HCT116 (cell line): Measurements from ENCODE around the gene JDP2. TPM values are rescaled to one million over a fixed set of nuclear protein-coding genes. Genes with fewer than 3 reads are reported as not detected.

Experiments
- ATAC-seq: fragments of 200-7000 bp; cut with Tn5 transposase; 2 replicates; pipeline ENCODE4 v1.9.1; 2020; ENCODE audit warnings: mild to moderate bottlenecking, moderate library complexity
- BruUV-seq: library from RNA; stranded (reverse); fragments of 400-500 nt; replicated peaks from 2 replicates; lab custom pipeline; 2021; lab: Mats Ljungman, UMichigan
- CTCF ChIA-PET: fragments of 300-600 bp; sonication (Branson Sonifier 250); formaldehyde crosslinking; loops from one replicate; lab custom pipeline; 2021; ENCODE audit warnings: antibody characterized with exemption; lab: Charles Lee
- POLR2A ChIA-PET: fragments of 300-600, 350-600 bp; sonication (Branson Sonifier 250); formaldehyde crosslinking; loops from one replicate; lab custom pipeline; 2021; ENCODE audit warnings: antibody characterized with exemption; lab: Charles Lee
- RAD21 ChIA-PET, 2 experiments: fragments of 300-600 bp; sonication (Branson Sonifier 250); formaldehyde crosslinking; loops; one replicate each; lab custom pipeline; 2023; ENCODE audit warnings: low total read pairs in 2 of 2; ENCODE audit not compliant: uncharacterized antibody in 2 of 2, unreplicated experiment in 2 of 2, low non-redundant PET in 1 of 2; lab: Charles Lee
- DNase-seq: peaks from one replicate; pipeline ENCODE4 v3.0.0-alpha.2; 2010; ENCODE audit warnings: low read depth, low spot score
- H2AFZ ChIP-seq: fragments of 200-600 bp; shearing (Covaris generic), sonication (generic); 2 replicates; pipeline ENCODE4 v1.6.1; 2017; ENCODE audit warnings: low read depth, mixed run types, mixed read lengths, antibody characterized with exemption, low read length; ENCODE audit not compliant: poor library complexity, severe bottlenecking
- H3K27ac ChIP-seq: 2 replicates; pipeline ENCODE4 v1.5.1; 2012; ENCODE audit warnings: low read depth, low read length
- H3K27me3 ChIP-seq: fragments of 200-600 bp; sonication (generic); 2 replicates; pipeline ENCODE4 v1.6.1; 2016; ENCODE audit warnings: mixed run types, low read length, mixed read lengths; ENCODE audit not compliant: insufficient read depth
- H3K36me3 ChIP-seq, 2 experiments: fragments of 200-500 bp in 1 of 2; fragments of 200-600 bp in 1 of 2; sonication (Bioruptor generic) in 1 of 2; sonication (generic) in 1 of 2; 2 replicates each; pipeline versions ENCODE4 v1.5.1 to v1.6.1; 2014 to 2016; ENCODE audit warnings: low read length in 2 of 2, inconsistent platforms in 1 of 2, mixed read lengths in 1 of 2, mixed run types in 1 of 2; ENCODE audit not compliant: insufficient read depth in 2 of 2, control insufficient read depth in 1 of 2
- H3K4me1 ChIP-seq, 2 experiments: fragments of 200-600 bp in 1 of 2; sonication (generic) in 1 of 2; 2 replicates each; pipeline versions ENCODE4 v1.5.1 to v1.6.1; 2012 to 2017; ENCODE audit warnings: low read length in 2 of 2, inconsistent platforms in 1 of 2, mild to moderate bottlenecking in 1 of 2, mixed read lengths in 1 of 2, mixed run types in 1 of 2, moderate library complexity in 1 of 2; ENCODE audit not compliant: insufficient read depth in 2 of 2, control insufficient read depth in 1 of 2
- H3K4me2 ChIP-seq: fragments of 200-600 bp; sonication (generic); 2 replicates; pipeline ENCODE4 v1.6.1; 2017; ENCODE audit warnings: mixed run types, low read length, mixed read lengths
- H3K4me3 ChIP-seq, 2 experiments: fragments of 200-600 bp in 1 of 2; sonication (generic) in 1 of 2; replicated peaks in 1 of 2; 2 replicates each; pipeline ENCODE4 v1.5.1; 2011 to 2016; ENCODE audit warnings: low read length in 2 of 2, control low read depth in 1 of 2, low read depth in 1 of 2, mild to moderate bottlenecking in 1 of 2, mixed read lengths in 1 of 2, mixed run types in 1 of 2
- H3K79me2 ChIP-seq: fragments of 200-600 bp; sonication (generic); 2 replicates; pipeline ENCODE4 v1.6.1; 2017; ENCODE audit warnings: mild to moderate bottlenecking, mixed run types, low read length, moderate library complexity, mixed read lengths; ENCODE audit not compliant: insufficient read depth
- H3K9ac ChIP-seq: fragments of 200-600 bp; sonication (generic); 2 replicates; pipeline ENCODE4 v1.6.1; 2016; ENCODE audit warnings: low read length, mixed read lengths
- H3K9me2 ChIP-seq: fragments of 200-600 bp; sonication (generic), shearing (Covaris generic); 2 replicates; pipeline ENCODE4 v1.6.1; 2017; ENCODE audit warnings: mixed run types, mild to moderate bottlenecking, moderate library complexity; ENCODE audit not compliant: insufficient read depth
- H3K9me3 ChIP-seq, 2 experiments: fragments of 200-500 bp in 1 of 2; fragments of 200-600 bp in 1 of 2; sonication (Bioruptor generic) in 1 of 2; sonication (generic) in 1 of 2; 2 replicates each; pipeline ENCODE4 v1.6.1; 2014 to 2017; ENCODE audit warnings: low read length in 2 of 2, mixed read lengths in 2 of 2, inconsistent platforms in 1 of 2, low read depth in 1 of 2, mild to moderate bottlenecking in 1 of 2, mixed run types in 1 of 2, moderate library complexity in 1 of 2; ENCODE audit not compliant: control insufficient read depth in 1 of 2, insufficient read depth in 1 of 2
- H4K20me1 ChIP-seq: fragments of 200-600 bp; sonication (generic), shearing (Covaris generic); 2 replicates; pipeline ENCODE4 v1.6.1; 2017; ENCODE audit warnings: mixed run types, mild to moderate bottlenecking, moderate library complexity; ENCODE audit not compliant: insufficient read depth
- CBX3 ChIP-seq: IDR thresholded peaks from 2 replicates; pipeline ENCODE4 v1.6.1; 2012; ENCODE audit warnings: low read depth
- CEBPB ChIP-seq: IDR thresholded peaks from 2 replicates; pipeline ENCODE4 v1.6.1; 2012; ENCODE audit warnings: low read depth
- EGR1 ChIP-seq: IDR thresholded peaks from 2 replicates; pipeline ENCODE4 v1.6.1; 2012; ENCODE audit warnings: low read depth
- ELF1 ChIP-seq: IDR thresholded peaks from 2 replicates; pipeline ENCODE4 v1.6.1; 2012; ENCODE audit warnings: low read depth, borderline replicate concordance
- EZH2 ChIP-seq: fragments of 200-600 bp; sonication (generic); IDR thresholded peaks from 2 replicates; pipeline ENCODE4 v1.6.1; 2017; ENCODE audit warnings: antibody characterized with exemption, mixed run types
- EZH2phosphoT487 ChIP-seq: fragments of 200-600 bp; IDR thresholded peaks from 2 replicates; pipeline ENCODE4 v1.6.1; 2018; ENCODE audit warnings: antibody characterized with exemption, borderline replicate concordance
- POLR2A ChIP-seq: IDR thresholded peaks from 2 replicates; pipeline ENCODE4 v1.7.0; 2011; ENCODE audit warnings: borderline replicate concordance; ENCODE audit not compliant: insufficient read depth, insufficient read length; ENCODE audit errors: extremely low read depth
- SIN3A ChIP-seq: IDR thresholded peaks from 2 replicates; pipeline ENCODE4 v1.6.1; 2012; ENCODE audit warnings: low read depth
- SP1 ChIP-seq: IDR thresholded peaks from 2 replicates; pipeline ENCODE4 v1.6.1; 2012; ENCODE audit warnings: low read depth
- SRF ChIP-seq: IDR thresholded peaks from 2 replicates; pipeline ENCODE4 v1.6.1; 2012; ENCODE audit warnings: low read depth
- TCF7L2 ChIP-seq: IDR thresholded peaks from 2 replicates; pipeline ENCODE4 v1.7.0; 2011; ENCODE audit warnings: borderline replicate concordance, inconsistent platforms; ENCODE audit not compliant: insufficient read depth, insufficient read length; ENCODE audit errors: extremely low read depth
- YY1 ChIP-seq: IDR thresholded peaks from 2 replicates; pipeline ENCODE4 v1.6.1; 2011; ENCODE audit warnings: low read length, low read depth, moderate library complexity, mild to moderate bottlenecking; ENCODE audit not compliant: insufficient replicate concordance; ENCODE audit errors: extremely low read depth
- ZFX ChIP-seq: fragments of 450-650 bp; IDR thresholded peaks from 2 replicates; pipeline ENCODE4 v1.6.1; 2017
- ZNF274 ChIP-seq: fragments of 200-500 bp; sonication (Bioruptor generic); IDR thresholded peaks from 2 replicates; pipeline ENCODE4 v1.6.1; 2014; ENCODE audit warnings: mild to moderate bottlenecking, low read depth, low read length, inconsistent platforms
- intact Hi-C: fragments of 100-400 bp; cut with micrococcal nuclease; formaldehyde crosslinking; loops from 2 replicates; pipeline ENCODE4 v1.10.0; 2022
- total RNA-seq: library from RNA; stranded (reverse); gene quantifications from one replicate; pipeline ENCODE4 v1.2.1, GENCODE V29; 2021; ENCODE audit not compliant: unreplicated experiment
- TF ChIP-seq, protein P1 (sequence below): IDR thresholded peaks from 2 replicates; pipeline ENCODE4 v1.6.1; 2011; ENCODE audit warnings: mild to moderate bottlenecking, low read length, moderate library complexity; ENCODE audit not compliant: insufficient replicate concordance; ENCODE audit errors: extremely low read depth
- TF ChIP-seq, protein P2 (sequence below), 3 experiments: fragments of 200-600 bp in 1 of 3; sonication (generic) in 1 of 3; IDR thresholded peaks in 2 of 3; conservative IDR thresholded peaks in 1 of 3; 2 replicates each; pipeline ENCODE4 v1.5.1; 2012 to 2017; ENCODE audit warnings: low read depth in 2 of 3, low read length in 2 of 3, antibody characterized with exemption in 1 of 3, borderline replicate concordance in 1 of 3, control low read depth in 1 of 3, mild to moderate bottlenecking in 1 of 3, mixed read lengths in 1 of 3, mixed run types in 1 of 3, moderate library complexity in 1 of 3; ENCODE audit not compliant: insufficient read depth in 1 of 3
- TF ChIP-seq, protein P3 (sequence below): IDR thresholded peaks from 2 replicates; pipeline ENCODE4 v1.6.1; 2012
- TF ChIP-seq, protein P4 (sequence below): IDR thresholded peaks from 2 replicates; pipeline ENCODE4 v1.6.1; 2012

The JDP2 gene
- total RNA-seq, 1 experiment from 2014 or later, result 25.4 TPM

DNA sequence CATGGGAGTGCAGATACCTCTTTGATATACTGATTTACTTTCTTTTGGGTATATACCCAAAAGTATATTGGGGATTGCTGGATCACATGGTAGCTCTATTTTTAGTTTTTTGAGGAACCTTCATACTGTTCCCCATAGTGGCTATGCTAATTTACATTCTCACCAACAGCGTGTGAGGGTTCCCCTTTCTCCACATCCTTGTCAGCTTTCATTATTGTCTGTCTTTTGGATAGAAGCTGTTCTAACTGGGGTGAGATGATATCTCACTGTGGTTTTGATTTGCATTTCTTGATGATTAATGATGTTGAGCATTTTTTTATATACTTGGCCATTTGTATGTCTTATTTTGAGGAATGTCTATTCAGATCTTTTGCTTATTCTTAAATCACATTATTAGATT lies 44.1 kb upstream of the JDP2 start:
- ChIA-PET RAD21 (no interaction called here), CTCF (no interaction called here), POLR2A (interaction anchor here (0.6 kb wide), 1 partner anchor 44 kb away, joined by 3 read pairs; the partner anchor contains the start of gene JDP2)
- intact Hi-C loops, result no loop called here
- no peaks in the 10 kb centered on the region for H3K4me1 ChIP-seq
- ATAC-seq (no peak), DNase-seq (no peak)
- H3K9ac ChIP-seq, result no peak overlapping the region
- H3K79me2 ChIP-seq, result no peaks in the 10 kb centered on the region
- H3K4me3 ChIP-seq, result no peak overlapping the region
- no TSS peak for BruUV-seq
- H3K4me2 ChIP-seq, result no peak overlapping the region
- H3K9me3 ChIP-seq, result no peaks in the 10 kb centered on the region
- TF ChIP-seq CEBPB (no peak), ELF1 (no peak), POLR2A (no peak), EGR1 (no peak), YY1 (no peak), TCF7L2 (no peak), ZFX (no peak)
- TF ChIP-seq, protein P1, sequence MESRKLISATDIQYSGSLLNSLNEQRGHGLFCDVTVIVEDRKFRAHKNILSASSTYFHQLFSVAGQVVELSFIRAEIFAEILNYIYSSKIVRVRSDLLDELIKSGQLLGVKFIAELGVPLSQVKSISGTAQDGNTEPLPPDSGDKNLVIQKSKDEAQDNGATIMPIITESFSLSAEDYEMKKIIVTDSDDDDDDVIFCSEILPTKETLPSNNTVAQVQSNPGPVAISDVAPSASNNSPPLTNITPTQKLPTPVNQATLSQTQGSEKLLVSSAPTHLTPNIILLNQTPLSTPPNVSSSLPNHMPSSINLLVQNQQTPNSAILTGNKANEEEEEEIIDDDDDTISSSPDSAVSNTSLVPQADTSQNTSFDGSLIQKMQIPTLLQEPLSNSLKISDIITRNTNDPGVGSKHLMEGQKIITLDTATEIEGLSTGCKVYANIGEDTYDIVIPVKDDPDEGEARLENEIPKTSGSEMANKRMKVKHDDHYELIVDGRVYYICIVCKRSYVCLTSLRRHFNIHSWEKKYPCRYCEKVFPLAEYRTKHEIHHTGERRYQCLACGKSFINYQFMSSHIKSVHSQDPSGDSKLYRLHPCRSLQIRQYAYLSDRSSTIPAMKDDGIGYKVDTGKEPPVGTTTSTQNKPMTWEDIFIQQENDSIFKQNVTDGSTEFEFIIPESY, result no peak
- H3K9me2 ChIP-seq, result no peaks in the 10 kb centered on the region
- H2AFZ ChIP-seq, result no peak overlapping the region
- no peaks in the 10 kb centered on the region for H4K20me1 ChIP-seq
- H3K27me3 ChIP-seq, result peaks cover 17% of the 10 kb centered on the region
- no peak overlapping the region for H3K27ac ChIP-seq
- no peaks in the 10 kb centered on the region for H3K36me3 ChIP-seq

DNA sequence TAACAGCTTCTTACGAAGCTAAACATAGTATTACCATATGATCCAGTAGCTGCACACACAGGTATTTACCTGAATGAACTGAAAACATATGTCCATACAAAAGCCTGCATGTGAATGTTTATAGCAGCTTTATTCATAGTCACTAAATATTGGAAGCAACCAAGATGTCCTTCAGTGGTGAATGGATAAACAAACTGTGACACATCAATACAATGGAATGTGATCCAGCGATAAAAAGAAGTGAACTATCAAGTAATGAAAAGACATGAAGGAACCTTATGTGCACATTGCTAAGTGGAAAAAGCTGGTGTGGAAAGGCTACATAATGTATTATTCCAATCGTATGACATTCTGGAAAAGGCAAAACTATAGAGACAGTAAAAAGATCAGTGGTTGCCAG lies 38.1 kb upstream of the JDP2 start:
- H3K36me3 ChIP-seq, result no peaks in the 10 kb centered on the region
- RAD21 ChIA-PET, result no interaction called here
- CTCF ChIA-PET, result no interaction called here
- no peak for ATAC-seq
- no peak overlapping the region for H3K27ac ChIP-seq
- no peaks in the 10 kb centered on the region for H4K20me1 ChIP-seq
- intact Hi-C loops, result no loop called here
- no peaks in the 10 kb centered on the region for H3K9me2 ChIP-seq
- H3K9me3 ChIP-seq, result no peaks in the 10 kb centered on the region
- POLR2A ChIA-PET, result no interaction called here
- peaks cover 3% of the 10 kb centered on the region for H3K27me3 ChIP-seq
- H3K9ac ChIP-seq, result no peak overlapping the region
- H2AFZ ChIP-seq, result no peak overlapping the region
- no peaks in the 10 kb centered on the region for H3K79me2 ChIP-seq
- no peak for DNase-seq
- H3K4me3 ChIP-seq, result no peak overlapping the region
- peaks cover 3 to 4% of the 10 kb centered on the region in 2 experiments; a peak in 1 of 4 replicates for H3K4me1 ChIP-seq
- BruUV-seq, result no TSS peak
- no peak overlapping the region for H3K4me2 ChIP-seq
- TF ChIP-seq, protein P2, sequence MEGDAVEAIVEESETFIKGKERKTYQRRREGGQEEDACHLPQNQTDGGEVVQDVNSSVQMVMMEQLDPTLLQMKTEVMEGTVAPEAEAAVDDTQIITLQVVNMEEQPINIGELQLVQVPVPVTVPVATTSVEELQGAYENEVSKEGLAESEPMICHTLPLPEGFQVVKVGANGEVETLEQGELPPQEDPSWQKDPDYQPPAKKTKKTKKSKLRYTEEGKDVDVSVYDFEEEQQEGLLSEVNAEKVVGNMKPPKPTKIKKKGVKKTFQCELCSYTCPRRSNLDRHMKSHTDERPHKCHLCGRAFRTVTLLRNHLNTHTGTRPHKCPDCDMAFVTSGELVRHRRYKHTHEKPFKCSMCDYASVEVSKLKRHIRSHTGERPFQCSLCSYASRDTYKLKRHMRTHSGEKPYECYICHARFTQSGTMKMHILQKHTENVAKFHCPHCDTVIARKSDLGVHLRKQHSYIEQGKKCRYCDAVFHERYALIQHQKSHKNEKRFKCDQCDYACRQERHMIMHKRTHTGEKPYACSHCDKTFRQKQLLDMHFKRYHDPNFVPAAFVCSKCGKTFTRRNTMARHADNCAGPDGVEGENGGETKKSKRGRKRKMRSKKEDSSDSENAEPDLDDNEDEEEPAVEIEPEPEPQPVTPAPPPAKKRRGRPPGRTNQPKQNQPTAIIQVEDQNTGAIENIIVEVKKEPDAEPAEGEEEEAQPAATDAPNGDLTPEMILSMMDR (IDR thresholded peaks at IDR 0.05 in 2 of 3, conservative IDR thresholded peaks at IDR 0.05 in 1 of 3; ENCODE audit: borderline replicate concordance in 1 of 3, insufficient read depth in 1 of 3, low read depth in 2 of 3, low read length in 2 of 3), result no peak
- TF ChIP-seq EZH2 (no peak), EGR1 (no peak), ZNF274 (no peak), TCF7L2 (no peak), CBX3 (no peak), SP1 (no peak), EZH2phosphoT487 (no peak), SRF (no peak), YY1 (no peak), SIN3A (no peak)
- TF ChIP-seq, protein P3, sequence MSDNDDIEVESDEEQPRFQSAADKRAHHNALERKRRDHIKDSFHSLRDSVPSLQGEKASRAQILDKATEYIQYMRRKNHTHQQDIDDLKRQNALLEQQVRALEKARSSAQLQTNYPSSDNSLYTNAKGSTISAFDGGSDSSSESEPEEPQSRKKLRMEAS, result no peak
- TF ChIP-seq, protein P4, sequence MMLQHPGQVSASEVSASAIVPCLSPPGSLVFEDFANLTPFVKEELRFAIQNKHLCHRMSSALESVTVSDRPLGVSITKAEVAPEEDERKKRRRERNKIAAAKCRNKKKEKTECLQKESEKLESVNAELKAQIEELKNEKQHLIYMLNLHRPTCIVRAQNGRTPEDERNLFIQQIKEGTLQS, result no peak
